GM18505 (cell line): Measurements from ENCODE around the gene PLSCR2.
"Not testable (repeated sequence)": the region's sequence is repeated elsewhere in the genome, so short reads cannot be mapped to it uniquely, and the experiment has no call there.

Experiments
- ATAC-seq: cut with Tn5 transposase; IDR thresholded peaks from one replicate; pipeline ENCODE4 v1.9.1; 2021; ENCODE audit not compliant: unreplicated experiment
- POLR2A ChIP-seq: IDR thresholded peaks from 4 replicates; pipeline ENCODE4 v1.6.1; 2011; ENCODE audit warnings: borderline replicate concordance; ENCODE audit not compliant: insufficient read depth, insufficient read length; ENCODE audit errors: extremely low read depth

PLSCR2 gene

DNA sequence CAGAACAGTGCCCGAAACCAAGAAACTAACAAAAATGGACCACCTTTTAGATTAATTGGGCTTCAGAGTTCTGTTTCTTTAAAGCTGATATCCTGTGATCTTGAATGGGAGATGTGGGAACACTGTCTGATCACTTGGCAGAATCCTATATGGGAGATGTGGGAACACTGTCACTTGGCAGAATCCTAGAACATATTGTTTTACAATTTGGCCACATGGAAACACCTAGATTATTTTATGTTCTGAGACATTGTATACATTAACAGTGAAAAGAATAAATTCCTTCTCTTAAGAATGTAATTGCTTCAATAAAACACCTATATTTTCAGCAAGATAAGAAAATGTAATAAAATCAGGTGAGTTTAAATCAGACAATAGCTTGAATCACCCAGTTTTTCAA lies 30.3 kb upstream of the PLSCR2 start:
- TF ChIP-seq POLR2A, result no peak
- ATAC-seq, result no peak

- no peak for TF ChIP-seq POLR2A
- no peak for ATAC-seq
Measured at GRCh38 chr3:146498002-146498736, 28.8 kb upstream of the PLSCR2 start.

GRCh38 chr3:146497145-146497843 lies 27.9 kb upstream of the PLSCR2 start:
- not testable (repeated sequence) for ATAC-seq

- ATAC-seq, result no peak
- TF ChIP-seq POLR2A, result no peak
Measured at GRCh38 chr3:146496726-146497125, 27.4 kb upstream of the PLSCR2 start.

GRCh38 chr3:146496251-146496650 lies 26.9 kb upstream of the PLSCR2 start:
- no peak for TF ChIP-seq POLR2A
- ATAC-seq, result no peak

- ATAC-seq, result no peak
- no peak for TF ChIP-seq POLR2A
Measured at GRCh38 chr3:146493761-146494160, 24.4 kb upstream of the PLSCR2 start.

- TF ChIP-seq POLR2A, result no peak
- no peak for ATAC-seq
Measured at GRCh38 chr3:146493221-146493620, 23.9 kb upstream of the PLSCR2 start.

DNA sequence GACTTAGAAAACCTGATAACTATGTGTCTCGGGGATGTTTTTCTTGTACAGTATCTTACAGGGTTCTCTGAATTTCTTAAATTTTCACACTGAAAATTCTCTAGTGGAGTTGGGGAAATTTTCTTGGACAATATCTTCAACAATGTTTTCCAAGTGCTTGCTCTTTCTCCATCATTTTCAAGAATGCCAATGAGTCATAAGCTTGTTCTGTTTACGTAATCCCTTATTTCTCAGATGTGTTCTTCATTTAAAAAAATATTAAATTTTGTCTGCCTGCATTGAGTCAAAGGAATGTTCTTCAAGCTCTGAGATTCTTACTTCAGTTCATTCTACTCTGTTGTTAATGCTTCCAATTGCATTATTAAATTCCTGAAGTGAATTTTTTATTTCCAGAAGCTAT lies 21.9 kb upstream of the PLSCR2 start:
- ATAC-seq, result no peak
- TF ChIP-seq POLR2A, result no peak

GRCh38 chr3:146485297-146485696 lies 15.9 kb upstream of the PLSCR2 start:
- no peak for ATAC-seq
- no peak for TF ChIP-seq POLR2A

DNA sequence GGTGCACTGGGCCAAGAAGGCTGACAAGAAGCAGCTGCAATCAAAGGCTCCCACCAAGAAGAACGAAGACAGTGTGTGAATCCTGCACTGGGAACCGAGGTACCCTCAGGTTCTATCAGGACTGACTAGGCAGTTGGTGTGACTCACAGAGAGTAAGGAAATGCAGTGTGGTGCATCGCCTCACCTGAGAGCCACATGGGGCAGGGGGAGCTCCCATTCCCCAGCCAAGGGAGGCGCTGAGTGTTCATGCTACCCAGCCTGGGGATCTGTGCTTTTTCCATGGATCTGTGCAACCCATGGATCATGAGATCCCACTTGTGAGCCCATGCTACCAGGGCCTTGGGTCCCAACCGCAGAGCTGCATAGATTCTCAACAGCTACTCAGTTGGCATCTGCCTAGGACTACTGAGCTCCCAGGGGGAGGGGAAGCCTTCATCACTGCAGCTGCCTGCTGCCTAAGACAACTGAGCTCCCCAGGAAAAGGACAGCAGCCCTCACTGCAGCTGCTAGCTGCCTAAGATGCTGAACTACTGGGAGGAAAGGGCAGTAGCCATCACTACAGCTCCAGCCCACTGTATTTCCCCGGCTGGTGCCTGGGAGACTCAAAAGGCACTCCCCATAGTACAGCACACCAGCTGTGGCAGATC lies 6.9 kb upstream of the PLSCR2 start:
- ATAC-seq, result no peak
- no peak for TF ChIP-seq POLR2A

GRCh38 chr3:146474976-146475375 lies 5.6 kb upstream of the PLSCR2 start:
- not testable (repeated sequence) for ATAC-seq

DNA sequence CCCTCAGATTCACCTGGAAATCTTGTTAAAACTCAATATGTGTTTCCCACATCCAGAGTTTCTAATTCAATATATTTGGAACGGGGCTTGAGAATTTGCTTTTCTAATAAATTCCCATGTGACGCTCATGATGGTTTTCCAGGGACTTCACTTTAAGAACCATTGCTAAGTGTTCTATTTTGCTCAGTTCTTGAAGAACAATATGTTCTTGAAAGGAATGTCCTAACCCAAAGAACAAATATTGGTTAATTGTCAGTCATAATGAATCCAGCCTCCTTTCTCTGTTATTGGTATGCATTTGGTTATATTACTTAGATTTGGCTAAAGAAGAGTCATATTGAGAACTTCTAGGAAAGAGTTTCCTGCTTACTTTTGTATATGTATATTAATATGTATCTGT lies 4.4 kb upstream of the PLSCR2 start:
- TF ChIP-seq POLR2A, result no peak
- ATAC-seq, result no peak

GRCh38 chr3:146472611-146473010 lies 3.2 kb upstream of the PLSCR2 start:
- ATAC-seq, result no peak
- no peak for TF ChIP-seq POLR2A

GRCh38 chr3:146471012-146471411 lies 1.7 kb upstream of the PLSCR2 start:
- TF ChIP-seq POLR2A, result no peak
- no peak for ATAC-seq
